Epithelial cell of esophagus (primary cell): Measurements from ENCODE around the gene ISG20.

Experiments used
- DNase-seq: peaks from one replicate; pipeline ENCODE4 v3.0.0; 2010; ENCODE audit warnings: low read depth
- H3K4me3 ChIP-seq: 2 replicates; pipeline ENCODE4 v1.5.1; 2011; ENCODE audit warnings: mild to moderate bottlenecking, low read length, control low read depth
- CTCF ChIP-seq: IDR thresholded peaks from 2 replicates; pipeline ENCODE4 v1.5.1; 2011; ENCODE audit warnings: low read depth, mild to moderate bottlenecking, low read length, control low read depth, inconsistent platforms; ENCODE audit not compliant: insufficient read depth; ENCODE audit errors: missing control alignments

ISG20 gene

GRCh38 chr15:88624156-88624970 is 14.5 kb upstream of the ISG20 start:
- DNase-seq: no peak
- no peak overlapping the region for H3K4me3 ChIP-seq
- TF ChIP-seq CTCF: peak; percentile 14

GRCh38 chr15:88624971-88625490 is 13.8 kb upstream of the ISG20 start:
- no peak for TF ChIP-seq CTCF
- H3K4me3 ChIP-seq: no peak overlapping the region

GRCh38 chr15:88625943-88626741 is 12.7 kb upstream of the ISG20 start:
- no peak for DNase-seq
- no peak overlapping the region for H3K4me3 ChIP-seq
- no peak for TF ChIP-seq CTCF

More at GRCh38 chr15:88624971-88625490, 13.8 kb upstream of the ISG20 start:
- no peak for DNase-seq

- peak; percentile 51 for DNase-seq
Observed at GRCh38 chr15:88627463-88627862, 11.4 kb upstream of the ISG20 start.

GRCh38 chr15:88628018-88628654 is 10.7 kb upstream of the ISG20 start:
- DNase-seq: no peak
- H3K4me3 ChIP-seq: no peak overlapping the region
- no peak for TF ChIP-seq CTCF

More at GRCh38 chr15:88627463-88627862, 11.4 kb upstream of the ISG20 start:
- H3K4me3 ChIP-seq: no peak overlapping the region
- TF ChIP-seq CTCF: no peak

GRCh38 chr15:88629071-88629470 is 9.7 kb upstream of the ISG20 start:
- no peak for DNase-seq
- no peak for TF ChIP-seq CTCF
- no peak overlapping the region for H3K4me3 ChIP-seq
